Activated CD4-positive, alpha-beta T cell treated with anti-CD3 and anti-CD28 coated beads, Interleukin-2, amount 50 U/mL, for 16 hours (primary cell): ENCODE results near the gene XPNPEP3.
A peak's percentile ranks its signal among the peaks of the same experiment; 100 is the strongest.
"Not testable (repeated sequence)": the region's sequence is repeated elsewhere in the genome, so short reads cannot be mapped to it uniquely, and the experiment has no call there.

Experiments
- DNase-seq: peaks from one replicate; pipeline ENCODE4 v3.0.0-alpha.2; 2020

The XPNPEP3 gene

GRCh38 chr22:40862013-40862412 lies 5.1 kb downstream of the XPNPEP3 start, which contains the start of gene DNAJB7:
Gene DNAJB7 (minus strand): TSS chr22:40862113. CDS start chr22:40861994, 119 bp downstream.
- no peak for DNase-seq

- no peak for DNase-seq
Observed at GRCh38 chr22:40862537-40862936, 5.6 kb downstream of the XPNPEP3 start.

GRCh38 chr22:40867109-40867508 lies 10.2 kb downstream of the XPNPEP3 start:
- no peak for DNase-seq

- not testable (repeated sequence) for DNase-seq
Observed at GRCh38 chr22:40868379-40868778, 11.4 kb downstream of the XPNPEP3 start.

- DNase-seq, result no peak
Observed at GRCh38 chr22:40874016-40874415, 17.1 kb downstream of the XPNPEP3 start.

GRCh38 chr22:40875111-40875510 lies 18.2 kb downstream of the XPNPEP3 start:
- no peak for DNase-seq

- DNase-seq, result no peak
Observed at GRCh38 chr22:40876907-40877306, 20.0 kb downstream of the XPNPEP3 start.

- DNase-seq, result no peak
Observed at GRCh38 chr22:40877488-40877887, 20.5 kb downstream of the XPNPEP3 start.

GRCh38 chr22:40878922-40879321 lies 22.0 kb downstream of the XPNPEP3 start:
- no peak for DNase-seq

- DNase-seq, result no peak
Observed at GRCh38 chr22:40889116-40889515, 32.2 kb downstream of the XPNPEP3 start.

- no peak for DNase-seq
Observed at GRCh38 chr22:40890881-40891280, 33.9 kb downstream of the XPNPEP3 start.

GRCh38 chr22:40894417-40894816 lies 37.5 kb downstream of the XPNPEP3 start:
- DNase-seq, result no peak

GRCh38 chr22:40898850-40899357 lies 42.0 kb downstream of the XPNPEP3 start:
- DNase-seq, result peak; percentile 72

GRCh38 chr22:40904101-40904500 lies 47.2 kb downstream of the XPNPEP3 start:
- no peak for DNase-seq

- DNase-seq, result no peak
Observed at GRCh38 chr22:40908895-40909294, 51.9 kb downstream of the XPNPEP3 start.

GRCh38 chr22:40911772-40912171 lies 54.8 kb downstream of the XPNPEP3 start:
- DNase-seq, result no peak

- not testable (repeated sequence) for DNase-seq
Observed at GRCh38 chr22:40912987-40913386, 56.0 kb downstream of the XPNPEP3 start.

GRCh38 chr22:40919446-40919845 lies 62.5 kb downstream of the XPNPEP3 start:
- no peak for DNase-seq

GRCh38 chr22:40920526-40920925 lies 63.6 kb downstream of the XPNPEP3 start:
- DNase-seq, result no peak

- DNase-seq, result peak; percentile 61
Observed at GRCh38 chr22:40922484-40923303, 65.7 kb downstream of the XPNPEP3 start.

- DNase-seq, result no peak
Observed at GRCh38 chr22:40928657-40929056, 71.7 kb downstream of the XPNPEP3 start.

GRCh38 chr22:40932396-40932795 lies 75.4 kb downstream of the XPNPEP3 start:
- no peak for DNase-seq

GRCh38 chr22:40939202-40939601 lies 82.3 kb downstream of the XPNPEP3 start:
- DNase-seq, result peak; percentile 12

GRCh38 chr22:40950962-40951794 lies 94.2 kb downstream of the XPNPEP3 start, which contains the start of gene RBX1:
Gene RBX1 (plus strand): TSS chr22:40951378. CDS start chr22:40951399, 21 bp downstream.
- DNase-seq, result peak; percentile 99
